ENCODE measurements around the gene PFDN4.

Gene PFDN4

GRCh38 chr20:54174457-54175175 lies 33.3 kb upstream of the PFDN4 start:
- DNase-seq = no peak

GRCh38 chr20:54176610-54177009 lies 31.3 kb upstream of the PFDN4 start:
- no peak for DNase-seq

- no peak for DNase-seq
Measured at GRCh38 chr20:54177378-54177777, 30.5 kb upstream of the PFDN4 start.

- no peak for DNase-seq
Measured at GRCh38 chr20:54178256-54178655, 29.6 kb upstream of the PFDN4 start.

GRCh38 chr20:54179946-54180345 lies 27.9 kb upstream of the PFDN4 start:
- DNase-seq = no peak

- DNase-seq = no peak
Measured at GRCh38 chr20:54180931-54181330, 27.0 kb upstream of the PFDN4 start.

- no peak for DNase-seq
Measured at GRCh38 chr20:54184071-54184470, 23.8 kb upstream of the PFDN4 start.

- no peak for DNase-seq
Measured at GRCh38 chr20:54184904-54185626, 22.8 kb upstream of the PFDN4 start.

GRCh38 chr20:54188132-54188849 lies 19.6 kb upstream of the PFDN4 start:
- no peak for DNase-seq

- no peak for DNase-seq
Measured at GRCh38 chr20:54189630-54190029, 18.3 kb upstream of the PFDN4 start.

GRCh38 chr20:54190217-54190616 lies 17.7 kb upstream of the PFDN4 start:
- DNase-seq = no peak

GRCh38 chr20:54193817-54194216 lies 14.1 kb upstream of the PFDN4 start:
- no peak for DNase-seq

- no peak for DNase-seq
Measured at GRCh38 chr20:54194724-54195438, 13.0 kb upstream of the PFDN4 start.

GRCh38 chr20:54195483-54196472 lies 12.1 kb upstream of the PFDN4 start:
- no peak for DNase-seq

- no peak for DNase-seq
Measured at GRCh38 chr20:54197621-54198604, 10.0 kb upstream of the PFDN4 start.

- no peak for DNase-seq
Measured at GRCh38 chr20:54199283-54199682, 8.6 kb upstream of the PFDN4 start.

GRCh38 chr20:54199721-54200176 lies 8.1 kb upstream of the PFDN4 start:
- DNase-seq = peak; percentile 69

GRCh38 chr20:54200487-54201267 lies 7.2 kb upstream of the PFDN4 start:
- DNase-seq = no peak

GRCh38 chr20:54201268-54201846 lies 6.5 kb upstream of the PFDN4 start:
- DNase-seq = no peak

Data from stimulated activated CD4-positive, alpha-beta T cell treated with anti-CD3 and anti-CD28 coated beads, Interleukin-12 subunit alpha, Interleukin-12 subunit beta, amount 100 ng/mL, for 4 hours (primary cell).